MM.1S (cell line): Measurements from ENCODE around the gene SERBP1.

Experiments
- DNase-seq: peaks from one replicate; pipeline ENCODE4 v3.0.0-alpha.2; 2015
- H2AFZ ChIP-seq: fragments of 300-600 bp; sonication (generic); 2 replicates; pipeline ENCODE4 v1.6.0; 2016; ENCODE audit warnings: antibody characterized with exemption, low read length
- H3F3A ChIP-seq: fragments of 300-600 bp; sonication (generic); 2 replicates; pipeline ENCODE4 v1.6.1; 2016; ENCODE audit warnings: mild to moderate bottlenecking, antibody characterized with exemption, low read length, moderate library complexity, mixed read lengths; ENCODE audit not compliant: insufficient read depth
- H3K27ac ChIP-seq: fragments of 300-600 bp; sonication (generic); 2 replicates; pipeline ENCODE4 v1.5.1; 2016; ENCODE audit warnings: mild to moderate bottlenecking, low read length
- H3K27me3 ChIP-seq: fragments of 300-600 bp; sonication (generic); replicated peaks from 2 replicates; pipeline ENCODE4 v1.6.0; 2016; ENCODE audit warnings: low read length; ENCODE audit not compliant: insufficient read depth
- H3K36me3 ChIP-seq: fragments of 300-600 bp; sonication (generic); replicated peaks from 2 replicates; pipeline ENCODE4 v1.6.1; 2016; ENCODE audit warnings: mild to moderate bottlenecking, low read length, mixed read lengths; ENCODE audit not compliant: insufficient read depth
- H3K4me1 ChIP-seq: fragments of 300-600 bp; sonication (generic); 2 replicates; pipeline ENCODE4 v1.6.1; 2016; ENCODE audit warnings: low read length, mixed read lengths
- H3K4me2 ChIP-seq: fragments of 300-600 bp; sonication (generic); 2 replicates; pipeline ENCODE4 v1.6.0; 2016; ENCODE audit warnings: low read depth, low read length
- H3K4me3 ChIP-seq: fragments of 300-600 bp; sonication (generic); 2 replicates; pipeline ENCODE4 v1.5.1; 2016; ENCODE audit warnings: low read length, mixed read lengths
- H3K79me2 ChIP-seq: fragments of 300-600 bp; sonication (generic); 2 replicates; pipeline ENCODE4 v1.6.1; 2016; ENCODE audit warnings: mixed run types, low read length, mixed read lengths
- H3K9ac ChIP-seq: fragments of 300-600 bp; sonication (generic); 2 replicates; pipeline ENCODE4 v1.6.1; 2016; ENCODE audit warnings: low read length, mixed read lengths
- H3K9me2 ChIP-seq: fragments of 300-600 bp; sonication (generic); replicated peaks from 2 replicates; pipeline ENCODE4 v1.6.1; 2016; ENCODE audit warnings: mild to moderate bottlenecking, low read length, mixed read lengths; ENCODE audit not compliant: insufficient read depth
- H3K9me3 ChIP-seq: fragments of 300-600 bp; sonication (generic); replicated peaks from 2 replicates; pipeline ENCODE4 v1.6.1; 2016; ENCODE audit warnings: mild to moderate bottlenecking, low read length, mixed read lengths; ENCODE audit not compliant: insufficient read depth
- H4K20me1 ChIP-seq: fragments of 300-600 bp; sonication (generic); 2 replicates; pipeline ENCODE4 v1.6.1; 2016; ENCODE audit warnings: mild to moderate bottlenecking, low read length, moderate library complexity, mixed read lengths; ENCODE audit not compliant: insufficient read depth
- EZH2 ChIP-seq: fragments of 300-600 bp; sonication (generic); optimal IDR thresholded peaks from 2 replicates; pipeline ENCODE3; 2017; ENCODE audit warnings: low read depth, mild to moderate bottlenecking, antibody characterized with exemption, low read length, mixed read lengths
- EZH2phosphoT487 ChIP-seq: fragments of 300-600 bp; sonication (generic); IDR thresholded peaks from 2 replicates; pipeline ENCODE4 v1.6.1; 2018; ENCODE audit warnings: antibody characterized with exemption, low read length
- TF ChIP-seq, protein P1 (sequence below): fragments of 300-600 bp; sonication (generic); IDR thresholded peaks from 2 replicates; pipeline ENCODE4 v1.5.1; 2016; ENCODE audit warnings: antibody characterized with exemption, low read length, mixed read lengths

SERBP1 gene

DNA sequence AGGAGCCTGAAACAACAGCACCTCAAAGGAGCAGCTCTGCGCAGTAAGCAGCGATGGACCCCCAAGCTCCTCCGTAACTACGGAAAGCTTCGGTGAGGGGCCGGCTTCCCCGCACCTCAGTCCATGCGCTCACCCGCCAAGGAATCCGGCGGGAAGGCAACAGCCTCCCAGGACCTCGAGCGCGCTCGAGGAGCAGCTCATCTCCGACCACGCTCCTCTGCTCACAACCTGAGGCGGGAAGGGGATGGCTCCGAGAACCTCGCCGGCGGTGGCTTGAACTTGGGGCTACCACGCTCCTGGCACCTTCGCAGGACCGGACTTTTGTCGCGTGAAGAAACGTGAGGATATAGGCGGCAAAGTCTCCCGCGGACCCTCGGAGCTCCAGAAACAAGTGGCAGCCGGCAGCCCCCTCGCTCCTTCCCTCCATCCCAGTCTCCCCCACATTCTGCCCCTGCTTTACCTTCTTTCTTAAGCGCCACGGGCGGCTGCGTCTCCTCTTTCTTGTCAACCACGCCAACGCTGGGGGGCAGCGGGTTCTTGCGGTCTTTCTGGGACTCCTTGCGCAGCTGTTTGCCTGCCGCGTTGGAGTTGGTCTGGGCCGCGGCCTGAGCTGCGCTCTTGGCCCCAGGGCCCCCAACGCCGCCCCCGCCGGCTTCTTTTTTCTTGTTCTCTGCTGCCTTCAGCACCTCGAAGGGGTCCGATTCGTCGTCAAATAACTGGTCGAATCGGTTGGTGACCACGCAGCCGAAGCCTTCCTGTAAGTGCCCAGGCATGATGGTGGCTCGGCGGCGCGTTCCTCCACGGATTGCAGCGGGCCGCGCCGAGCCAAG, 459 bp downstream of the SERBP1 start:
- H3K36me3 ChIP-seq, result peaks cover 8% of the 10 kb centered on the region; the same call in 1 of the 2 replicates
- TF ChIP-seq EZH2phosphoT487, result no peak
- TF ChIP-seq, protein P1, sequence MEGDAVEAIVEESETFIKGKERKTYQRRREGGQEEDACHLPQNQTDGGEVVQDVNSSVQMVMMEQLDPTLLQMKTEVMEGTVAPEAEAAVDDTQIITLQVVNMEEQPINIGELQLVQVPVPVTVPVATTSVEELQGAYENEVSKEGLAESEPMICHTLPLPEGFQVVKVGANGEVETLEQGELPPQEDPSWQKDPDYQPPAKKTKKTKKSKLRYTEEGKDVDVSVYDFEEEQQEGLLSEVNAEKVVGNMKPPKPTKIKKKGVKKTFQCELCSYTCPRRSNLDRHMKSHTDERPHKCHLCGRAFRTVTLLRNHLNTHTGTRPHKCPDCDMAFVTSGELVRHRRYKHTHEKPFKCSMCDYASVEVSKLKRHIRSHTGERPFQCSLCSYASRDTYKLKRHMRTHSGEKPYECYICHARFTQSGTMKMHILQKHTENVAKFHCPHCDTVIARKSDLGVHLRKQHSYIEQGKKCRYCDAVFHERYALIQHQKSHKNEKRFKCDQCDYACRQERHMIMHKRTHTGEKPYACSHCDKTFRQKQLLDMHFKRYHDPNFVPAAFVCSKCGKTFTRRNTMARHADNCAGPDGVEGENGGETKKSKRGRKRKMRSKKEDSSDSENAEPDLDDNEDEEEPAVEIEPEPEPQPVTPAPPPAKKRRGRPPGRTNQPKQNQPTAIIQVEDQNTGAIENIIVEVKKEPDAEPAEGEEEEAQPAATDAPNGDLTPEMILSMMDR, result no peak
- TF ChIP-seq EZH2, result no peak
- peaks cover 42% of the 10 kb centered on the region for H4K20me1 ChIP-seq
- peak overlapping the region; percentile 79 for H3K4me2 ChIP-seq
- peak; percentile 38 for DNase-seq
- H3K9me2 ChIP-seq, result no peaks in the 10 kb centered on the region
- H3F3A ChIP-seq, result peaks cover 22% of the 10 kb centered on the region
- peak overlapping the region; percentile 95 for H3K9ac ChIP-seq
- H3K9me3 ChIP-seq, result no peaks in the 10 kb centered on the region
- no peaks in the 10 kb centered on the region for H3K27me3 ChIP-seq
- peaks cover 28% of the 10 kb centered on the region for H3K4me1 ChIP-seq
- H3K4me3 ChIP-seq, result peak overlapping the region; percentile 98
- H3K27ac ChIP-seq, result peak overlapping the region; percentile 94
- peaks cover 63% of the 10 kb centered on the region for H3K79me2 ChIP-seq
- H2AFZ ChIP-seq, result no peak overlapping the region; the same call in 1 of the 2 replicates

DNA sequence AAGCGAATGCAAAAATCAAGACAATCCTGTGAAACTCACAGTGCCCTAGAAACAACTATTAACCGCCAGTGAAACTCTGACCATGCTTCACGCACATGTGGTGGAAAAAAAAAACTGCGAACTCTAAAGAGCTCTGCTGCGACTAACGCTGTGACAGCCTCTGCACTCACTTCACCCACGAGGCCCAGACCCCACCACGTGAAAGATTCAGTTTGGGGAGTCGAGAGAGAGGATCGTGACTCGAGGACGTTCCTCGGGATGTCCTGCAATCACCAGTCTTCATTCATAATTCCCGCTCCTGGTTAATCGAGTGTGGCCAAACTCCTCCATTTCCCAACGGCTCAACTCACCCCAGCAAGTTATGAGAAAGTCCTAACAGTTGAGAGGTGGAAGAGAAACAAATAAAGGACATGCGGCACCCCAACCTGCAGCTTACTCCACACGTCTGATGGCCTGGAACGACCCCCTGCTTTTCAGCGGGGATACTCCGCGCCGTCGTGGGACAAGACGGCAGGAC, 1.1 kb downstream of the SERBP1 start:
- peak overlapping the region; percentile 95 for H3K9ac ChIP-seq
- peaks cover 49% of the 10 kb centered on the region for H4K20me1 ChIP-seq
- DNase-seq, result peak; percentile 61
- H3F3A ChIP-seq, result peaks cover 22% of the 10 kb centered on the region
- peaks cover 12% of the 10 kb centered on the region for H3K36me3 ChIP-seq
- peaks cover 28% of the 10 kb centered on the region for H3K4me1 ChIP-seq
- TF ChIP-seq EZH2 (no peak), EZH2phosphoT487 (no peak)
- TF ChIP-seq, protein P1, result no peak
- H3K9me3 ChIP-seq, result no peaks in the 10 kb centered on the region
- peaks cover 70% of the 10 kb centered on the region for H3K79me2 ChIP-seq
- peak overlapping the region; percentile 98 for H3K4me3 ChIP-seq
- peak overlapping the region; percentile 79 for H3K4me2 ChIP-seq
- no peaks in the 10 kb centered on the region for H3K9me2 ChIP-seq
- no peaks in the 10 kb centered on the region for H3K27me3 ChIP-seq
- peak overlapping the region; percentile 94 for H3K27ac ChIP-seq
- H2AFZ ChIP-seq, result no peak overlapping the region

DNA sequence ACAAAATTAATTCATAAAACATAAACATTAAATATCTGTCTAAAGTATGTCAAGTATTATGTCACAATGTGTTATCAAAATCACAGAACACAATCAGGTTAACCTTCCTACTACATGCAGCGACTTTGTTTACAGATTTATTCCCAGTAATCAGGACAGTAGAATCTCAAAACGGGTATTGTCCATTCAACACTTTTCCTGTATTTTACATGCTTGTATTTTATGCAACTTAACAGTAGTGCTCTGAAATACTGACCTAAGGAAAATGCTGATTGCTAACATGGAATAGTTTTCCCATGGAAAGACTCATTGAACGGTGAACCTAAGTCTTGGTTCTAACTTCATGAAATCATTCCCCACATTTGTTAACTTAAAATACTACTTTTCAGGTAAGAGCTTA, 2.3 kb downstream of the SERBP1 start:
- H3K27ac ChIP-seq, result no peak overlapping the region
- H3K9ac ChIP-seq, result peak overlapping the region; percentile 95
- peak overlapping the region; percentile 79 for H3K4me2 ChIP-seq
- no peaks in the 10 kb centered on the region for H3K9me2 ChIP-seq
- peaks cover 18% of the 10 kb centered on the region for H3K36me3 ChIP-seq
- no peak overlapping the region for H2AFZ ChIP-seq
- H4K20me1 ChIP-seq, result peaks cover 60% of the 10 kb centered on the region
- peaks cover 81% of the 10 kb centered on the region for H3K79me2 ChIP-seq
- peaks cover 22% of the 10 kb centered on the region for H3F3A ChIP-seq
- H3K4me3 ChIP-seq, result peak overlapping the region; percentile 98
- no peak for DNase-seq
- no peaks in the 10 kb centered on the region for H3K27me3 ChIP-seq
- no peak for TF ChIP-seq EZH2
- TF ChIP-seq, protein P1, result no peak
- TF ChIP-seq EZH2phosphoT487, result no peak
- no peaks in the 10 kb centered on the region for H3K9me3 ChIP-seq
- H3K4me1 ChIP-seq, result peaks cover 28% of the 10 kb centered on the region
